G401 (cell line): ENCODE results near the gene GDF7. TPM values are rescaled to one million over a fixed set of nuclear protein-coding genes. Genes with fewer than 3 reads are reported as not detected.
A peak's percentile ranks its signal among the peaks of the same experiment; 100 is the strongest.

Experiments used
- DNase-seq: peaks from one replicate; pipeline ENCODE4 v3.0.0-alpha.2; 2015; ENCODE audit warnings: low spot score
- in situ Hi-C: cut with HindIII; loops from 2 replicates; pipeline ENCODE4 v1.10.0; 2016; ENCODE audit warnings: low sequenced_read_pairs, mixed read lengths
- total RNA-seq: library from RNA; depleted of rRNA; stranded (reverse); fragments of >200 nt; shearing (Covaris generic); gene quantifications from 2 replicates; pipeline ENCODE4 v1.2.3, GENCODE V29; 2014

The GDF7 gene
- total RNA-seq, 1 experiment from 2014 or later: 0.37 TPM

DNA sequence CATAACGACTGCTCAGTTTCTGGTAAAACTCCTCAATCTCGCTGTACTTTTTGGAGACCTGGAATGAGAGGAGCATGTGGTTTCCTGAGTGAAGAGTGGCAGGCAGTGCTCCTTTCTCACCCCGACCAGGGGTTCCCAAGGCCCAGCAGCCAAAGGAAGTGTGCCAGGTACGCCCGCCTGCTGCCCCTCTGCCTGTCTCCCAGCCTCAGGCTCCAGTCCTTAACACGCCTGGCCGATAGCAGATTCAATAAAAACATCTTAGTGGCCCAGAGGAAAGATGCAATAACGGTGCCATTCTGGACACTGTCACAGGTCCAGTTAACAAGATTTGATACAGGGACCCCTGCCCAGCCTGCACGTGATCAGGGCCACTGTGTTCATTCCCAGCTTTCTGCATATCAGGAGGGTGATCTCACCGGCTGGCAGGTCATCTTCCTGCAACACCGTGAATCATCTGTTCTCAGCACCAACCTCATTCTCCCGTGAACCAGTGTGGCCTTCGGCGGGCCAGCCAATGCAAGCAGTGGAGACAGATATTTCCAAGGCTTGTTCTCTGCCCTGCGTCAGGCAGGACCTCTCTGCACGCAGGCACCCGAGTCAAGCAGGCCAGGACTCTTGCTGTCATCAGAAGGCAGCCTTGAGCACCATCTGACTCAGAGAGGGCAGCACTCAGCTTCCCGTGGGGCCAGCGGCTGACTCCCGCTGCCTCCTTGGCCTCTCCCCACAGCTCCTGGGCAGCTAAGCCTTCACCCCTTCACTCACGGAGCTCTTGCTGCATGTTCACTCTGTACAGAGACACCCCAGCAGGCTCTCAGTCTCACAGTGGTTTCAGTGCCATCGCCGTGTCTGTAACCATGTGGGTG is 25.6 kb upstream of the GDF7 start:
- in situ Hi-C loops: no loop called here
- peak; percentile 69 for DNase-seq

DNA sequence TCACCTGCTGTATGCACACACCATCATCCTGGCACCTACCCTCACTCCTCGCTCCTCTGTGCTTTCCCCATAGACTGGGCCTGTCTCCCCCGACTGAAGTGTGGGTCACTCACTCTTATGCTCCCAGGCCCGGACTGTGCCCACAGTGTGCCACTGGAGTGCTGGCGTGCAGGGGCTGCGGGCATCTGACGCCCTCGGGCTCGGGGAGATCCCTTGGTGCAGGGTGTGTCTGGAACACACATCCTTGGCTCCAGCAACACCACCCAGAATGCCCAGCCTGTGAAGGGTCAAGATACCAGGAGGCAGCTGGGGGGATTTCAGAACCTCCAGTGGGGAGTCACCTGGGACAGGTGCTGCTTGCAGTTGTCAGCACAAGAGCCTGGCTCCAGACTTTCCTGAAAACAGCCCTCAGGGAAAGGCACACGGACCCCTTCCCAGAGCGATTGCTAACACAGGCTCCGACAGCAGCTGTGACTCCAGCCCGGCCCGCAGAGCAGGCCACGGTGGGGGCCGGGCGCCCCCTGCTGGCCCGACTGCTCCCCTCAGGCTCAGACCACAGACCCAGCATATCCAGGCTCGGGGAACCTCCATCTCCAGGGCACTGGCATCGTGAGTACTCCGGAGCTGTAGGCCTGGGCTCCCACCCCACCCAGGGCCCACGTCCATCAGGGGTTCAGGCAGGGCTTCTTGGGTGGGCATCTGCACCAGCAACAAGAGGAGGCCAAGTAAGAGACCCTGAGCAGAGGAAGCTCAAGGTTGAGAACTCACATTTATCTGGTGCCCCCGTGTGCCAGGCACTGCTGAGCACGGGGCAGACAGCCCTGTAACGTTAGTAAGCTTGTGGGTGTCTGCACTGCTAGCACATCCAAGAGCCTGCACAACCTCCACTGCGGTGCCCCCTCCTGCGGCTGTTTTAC is 24.6 kb upstream of the GDF7 start:
- in situ Hi-C loops: no loop called here
- DNase-seq: peak; percentile 73

DNA sequence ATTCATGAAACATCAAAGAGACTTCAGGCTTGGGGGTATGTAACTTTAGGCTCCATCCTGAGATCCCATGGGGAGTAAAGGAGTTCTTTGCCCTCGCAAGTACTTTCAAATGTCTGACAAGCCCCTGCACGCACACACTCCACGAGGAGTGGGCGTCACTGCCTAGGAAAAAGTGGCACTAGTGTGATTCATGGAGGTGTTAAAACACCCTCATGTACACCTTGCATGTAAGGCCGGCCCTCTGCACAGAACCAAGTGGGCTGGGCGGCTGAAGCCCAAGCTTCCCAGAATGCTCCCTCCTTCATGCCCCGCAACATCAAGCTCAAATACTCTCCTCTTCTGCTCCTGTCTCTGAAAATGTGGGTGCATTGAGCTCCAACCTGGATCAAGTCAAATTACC is 23.9 kb upstream of the GDF7 start:
- no peak for DNase-seq
- in situ Hi-C loops: no loop called here

DNA sequence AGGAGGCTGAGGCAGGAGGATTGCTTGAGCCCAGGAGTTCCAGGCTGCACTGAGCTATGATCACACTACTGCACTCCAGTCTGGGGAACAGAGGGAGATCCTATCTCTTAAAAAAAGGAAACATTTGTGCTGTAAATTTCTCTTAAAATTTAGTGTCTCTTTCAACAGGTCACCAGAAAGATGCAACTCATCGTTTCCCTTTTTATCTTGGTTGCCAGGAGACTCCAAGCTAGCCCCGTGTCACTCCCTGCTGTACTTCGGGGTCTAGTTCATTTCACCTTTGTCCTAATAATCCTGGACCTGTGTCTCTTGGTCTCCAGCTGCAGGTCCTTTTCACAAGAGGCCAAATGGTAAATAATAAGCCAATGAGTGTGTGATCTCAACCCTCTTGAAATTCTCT is 23.1 kb upstream of the GDF7 start:
- no peak for DNase-seq
- in situ Hi-C loops: no loop called here

DNA sequence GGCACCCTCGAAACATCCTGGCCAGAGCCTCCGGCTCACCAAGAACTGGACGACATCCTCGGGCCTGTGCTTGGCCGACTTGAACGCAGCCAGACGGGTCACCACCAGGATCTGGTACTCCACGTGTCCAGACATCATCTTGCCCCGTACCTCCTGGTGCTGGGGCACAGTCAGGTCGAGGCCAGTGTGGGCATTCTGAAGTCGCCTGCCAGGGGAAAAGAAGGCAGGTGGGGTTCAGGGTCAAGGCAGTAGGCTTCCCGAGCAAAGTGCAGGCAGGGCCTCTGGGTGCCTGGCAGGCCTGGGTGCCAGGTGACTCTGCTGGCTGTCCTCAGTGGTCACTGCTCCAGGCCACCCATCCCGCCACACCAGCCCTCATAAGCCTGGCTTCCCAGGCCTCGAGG is 21.6 kb upstream of the GDF7 start:
- in situ Hi-C loops: no loop called here
- DNase-seq: no peak

DNA sequence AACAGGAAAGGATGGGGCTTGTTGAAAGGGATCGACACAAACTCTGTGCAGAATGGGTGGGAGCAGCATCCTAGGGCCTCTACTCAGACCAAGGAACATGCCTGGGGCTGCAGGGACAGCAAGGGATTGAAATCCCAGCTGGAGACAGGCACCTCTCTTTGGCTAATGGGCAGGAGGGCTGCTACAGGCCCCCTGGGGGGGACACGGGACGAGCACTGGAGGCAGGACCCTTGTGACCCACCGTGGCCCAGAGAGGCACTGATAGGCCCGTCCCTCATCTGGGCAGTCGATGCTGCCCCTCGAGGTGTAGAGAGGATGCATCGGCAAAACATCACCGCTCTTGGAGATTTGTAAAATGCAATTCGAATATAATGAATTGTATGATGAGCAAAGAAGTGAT is 21.2 kb upstream of the GDF7 start:
- DNase-seq: no peak
- in situ Hi-C loops: no loop called here

DNA sequence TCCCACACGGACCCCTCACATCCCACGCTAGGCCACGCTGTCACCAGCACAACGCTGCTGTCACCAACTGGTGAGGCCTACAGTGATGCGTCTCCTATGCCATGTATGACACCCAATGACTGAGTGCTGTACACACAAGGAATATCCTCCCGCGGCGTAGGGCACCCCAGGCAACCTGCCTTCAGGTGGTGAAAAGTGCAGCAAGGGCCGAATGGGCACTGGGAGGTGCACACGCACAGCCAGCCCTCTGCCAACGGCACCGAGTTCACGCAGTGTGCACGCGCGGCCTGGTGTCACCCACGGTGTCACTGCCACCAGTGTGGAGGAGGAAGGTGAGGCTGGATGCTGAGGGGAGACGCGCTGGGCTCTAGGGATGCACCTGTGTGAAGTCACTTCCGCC is 20.5 kb upstream of the GDF7 start:
- in situ Hi-C loops: no loop called here
- DNase-seq: no peak

DNA sequence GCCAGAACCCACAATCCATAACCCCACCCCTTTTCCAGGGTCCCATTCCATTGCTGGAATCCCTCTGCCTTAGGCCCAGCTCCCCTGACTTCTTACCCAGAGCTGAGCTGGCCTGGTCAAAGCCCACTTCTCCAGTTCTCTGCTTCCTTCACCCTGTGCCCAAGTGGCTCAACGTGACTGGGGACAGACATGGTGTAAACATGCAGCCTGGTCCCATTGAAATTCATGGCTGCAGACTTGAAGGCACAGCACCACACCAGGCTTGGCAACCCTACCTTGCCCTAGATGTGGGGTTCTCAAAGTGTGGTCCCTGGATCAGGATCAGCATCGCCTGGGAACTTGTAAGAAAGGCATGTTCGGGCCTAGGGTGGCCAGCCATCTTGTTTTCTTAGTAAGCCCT is 19.7 kb upstream of the GDF7 start:
- in situ Hi-C loops: no loop called here
- no peak for DNase-seq

DNA sequence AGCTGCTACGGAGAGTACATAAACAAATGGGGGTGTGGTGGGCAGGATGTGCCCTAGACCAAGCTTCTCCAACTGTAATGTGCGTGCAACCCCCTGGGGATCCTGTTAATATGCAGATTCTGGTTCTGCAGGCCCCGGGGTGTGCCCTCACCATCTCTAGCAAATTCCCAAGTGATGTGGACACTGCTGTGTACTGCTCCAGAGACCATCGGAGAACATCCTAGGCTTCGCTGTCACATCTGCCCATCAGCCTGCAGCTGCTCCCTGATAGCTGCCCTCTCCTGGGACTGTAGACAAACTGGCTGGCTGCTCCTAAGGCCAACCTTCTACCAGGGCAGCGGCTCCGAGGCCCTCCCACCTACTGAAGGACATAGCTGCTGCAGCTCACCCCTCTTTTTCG is 19.2 kb upstream of the GDF7 start:
- in situ Hi-C loops: no loop called here
- DNase-seq: no peak

DNA sequence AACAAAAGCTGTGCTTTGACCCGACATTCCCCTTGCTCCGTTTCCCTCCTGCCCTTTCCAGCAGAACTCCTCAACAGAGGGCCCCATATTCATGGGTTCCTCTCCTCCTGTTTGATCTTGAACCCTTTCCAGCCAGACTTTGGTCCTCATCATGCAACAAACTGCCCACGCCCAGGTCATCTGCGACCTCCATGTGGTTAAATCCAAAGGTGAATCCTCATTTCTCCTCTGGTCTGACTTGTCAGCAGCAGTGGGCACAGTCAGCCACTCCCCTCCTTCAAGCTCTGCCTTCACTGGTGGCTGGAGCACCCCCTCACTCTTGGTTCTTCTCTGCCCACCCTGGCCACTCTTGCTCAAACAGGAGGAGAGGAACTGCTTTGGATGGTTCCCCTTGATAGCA is 18.7 kb upstream of the GDF7 start:
- in situ Hi-C loops: no loop called here
- DNase-seq: no peak

DNA sequence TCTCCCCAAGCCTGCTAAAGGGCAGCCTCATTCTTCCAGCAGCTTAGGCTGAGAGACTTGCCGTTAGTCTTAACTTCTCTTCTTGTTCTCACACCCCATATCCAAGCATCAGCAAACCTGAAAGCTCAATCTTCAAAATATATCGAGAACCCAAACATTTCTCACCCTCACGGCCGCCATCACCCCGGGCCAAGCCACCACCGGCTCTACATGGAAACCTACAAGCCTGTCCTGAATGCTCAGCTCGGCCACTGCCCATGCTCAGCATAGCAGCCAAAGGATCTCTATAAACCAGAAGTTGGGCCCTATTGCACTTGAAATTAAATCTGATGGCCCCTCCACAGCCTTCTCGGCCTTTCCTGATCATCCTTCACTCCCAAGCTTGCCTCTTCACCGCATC is 18.1 kb upstream of the GDF7 start:
- no peak for DNase-seq
- in situ Hi-C loops: no loop called here

DNA sequence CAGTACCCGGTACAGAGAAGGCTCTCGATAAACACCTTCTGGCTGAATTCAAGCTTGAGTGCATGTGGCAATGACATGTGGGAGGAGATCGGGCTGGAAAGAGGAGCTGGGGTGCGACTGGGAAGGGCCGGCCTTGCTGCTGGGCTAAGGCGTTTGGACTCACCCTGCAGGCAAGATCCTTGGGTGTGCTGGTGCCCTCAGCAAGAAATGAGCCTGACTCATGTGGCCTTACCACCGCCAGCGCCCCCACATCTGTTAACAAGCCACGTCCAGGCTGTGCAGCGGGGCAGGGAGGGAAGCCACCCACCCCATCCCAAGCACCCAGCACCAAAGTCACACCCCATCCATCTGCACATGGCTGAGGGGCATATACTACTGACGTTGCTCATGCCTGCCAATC is 17.4 kb upstream of the GDF7 start:
- DNase-seq: peak; percentile 23
- in situ Hi-C loops: no loop called here

DNA sequence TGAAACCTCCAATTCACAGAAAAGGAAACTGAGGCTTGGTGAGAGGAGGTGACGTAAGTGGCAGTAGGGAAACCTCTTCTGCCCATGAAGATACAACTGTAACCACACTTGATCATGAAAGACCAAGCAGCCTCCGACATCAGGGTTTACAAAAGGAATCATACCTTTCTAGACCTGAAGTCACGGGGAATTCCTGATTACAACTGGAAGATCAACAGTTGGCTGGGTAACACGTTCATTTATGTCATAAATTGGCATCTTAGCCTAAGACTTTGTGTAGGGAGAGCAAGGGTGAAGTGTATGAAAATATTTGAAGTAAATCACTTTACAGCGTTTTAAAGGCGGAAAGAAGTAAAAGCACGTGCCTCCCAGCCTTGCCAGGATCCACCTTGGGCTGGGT is 17.0 kb upstream of the GDF7 start:
- no peak for DNase-seq
- in situ Hi-C loops: no loop called here

DNA sequence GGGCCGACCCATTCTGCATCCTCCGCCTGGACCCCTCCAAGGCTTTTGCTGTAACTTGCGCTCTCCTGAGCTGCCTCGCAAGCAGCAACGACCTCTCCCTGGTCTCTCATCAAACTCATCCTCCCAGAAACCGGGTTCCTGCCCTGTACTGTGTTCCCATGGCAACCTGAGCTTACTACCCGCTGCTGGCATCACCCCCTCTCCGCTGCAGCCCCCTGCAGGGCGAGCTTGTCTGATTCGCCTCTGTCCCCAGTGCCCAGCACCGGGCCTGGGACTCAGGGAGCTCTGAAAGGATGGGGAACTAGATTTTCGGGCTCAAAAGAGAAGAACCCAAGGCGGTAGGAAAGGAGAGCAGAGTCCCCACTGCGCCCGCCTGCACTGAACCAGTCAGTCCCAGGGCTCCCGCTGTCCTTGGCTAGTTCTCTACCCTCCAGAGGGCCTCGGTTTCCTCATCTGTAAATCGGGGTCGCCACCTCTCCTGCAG is 16.5 kb upstream of the GDF7 start:
- DNase-seq: peak; percentile 74
- in situ Hi-C loops: no loop called here

DNA sequence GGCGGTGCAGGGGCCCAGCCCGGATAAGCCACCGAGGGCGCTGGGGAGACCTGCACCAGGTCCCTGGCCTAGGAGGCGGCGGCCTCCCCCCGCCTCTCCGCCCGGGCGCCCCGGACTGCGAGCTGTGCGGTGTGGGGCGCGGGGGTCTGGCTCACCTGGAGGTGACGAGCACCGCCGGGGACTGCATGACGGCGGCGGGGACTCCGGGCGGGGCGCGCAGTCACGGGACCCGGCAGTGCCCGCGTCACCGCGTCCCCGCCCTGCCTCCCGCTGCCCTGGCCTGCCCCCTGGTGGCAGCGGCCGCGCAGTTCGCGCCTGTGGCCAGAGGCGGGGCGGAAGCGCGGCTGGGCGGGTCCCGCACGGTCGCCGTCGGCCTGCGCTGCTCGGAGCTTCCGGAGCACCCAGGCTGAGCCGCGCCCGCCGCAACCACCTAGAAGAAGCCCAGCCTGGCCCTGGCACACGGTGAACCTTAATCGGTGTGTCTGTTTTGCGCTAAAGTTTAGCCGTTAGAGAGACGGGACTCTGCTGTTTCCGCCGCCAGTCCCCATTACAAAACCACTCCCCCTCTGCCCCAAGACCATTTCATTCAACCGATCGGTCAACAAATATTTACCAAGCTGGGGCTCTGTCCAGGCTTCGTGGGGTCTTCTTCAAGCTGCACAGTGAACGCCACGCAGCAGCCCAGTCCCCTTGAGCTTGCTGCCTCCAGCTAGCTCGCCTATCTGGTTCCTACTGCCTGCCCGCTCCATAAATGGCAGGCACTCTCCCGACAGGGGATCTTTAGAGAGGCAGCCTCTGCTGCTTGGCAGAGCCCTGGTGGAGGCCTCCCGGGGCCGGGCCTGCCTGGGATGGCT is 15.8 kb upstream of the GDF7 start, which contains the start of gene HS1BP3:
Gene HS1BP3 (minus strand): TSS at position 222 of the 854 bp plus-strand sequence. CDS start 35 bp downstream, at position 187.
- in situ Hi-C loops: no loop called here
- DNase-seq: peak; percentile 83

DNA sequence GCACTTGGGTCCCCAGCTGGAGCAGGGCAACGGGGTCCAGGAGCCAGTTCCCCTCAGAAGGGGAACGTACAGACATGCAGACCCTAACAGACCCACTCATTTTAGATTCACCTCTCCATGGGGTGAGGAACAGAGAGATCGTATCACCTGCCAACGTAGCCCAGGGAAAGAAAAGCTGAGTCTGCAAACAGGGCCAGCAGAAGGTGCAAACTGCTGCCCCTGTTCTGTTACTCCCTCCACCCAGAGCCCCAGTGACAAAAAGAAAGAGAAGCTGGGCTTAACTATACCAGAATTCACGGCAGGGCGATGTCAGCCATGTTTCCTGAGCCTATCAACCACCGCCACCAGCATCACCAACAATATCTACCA is 15.2 kb upstream of the GDF7 start:
- in situ Hi-C loops: no loop called here
- no peak for DNase-seq

DNA sequence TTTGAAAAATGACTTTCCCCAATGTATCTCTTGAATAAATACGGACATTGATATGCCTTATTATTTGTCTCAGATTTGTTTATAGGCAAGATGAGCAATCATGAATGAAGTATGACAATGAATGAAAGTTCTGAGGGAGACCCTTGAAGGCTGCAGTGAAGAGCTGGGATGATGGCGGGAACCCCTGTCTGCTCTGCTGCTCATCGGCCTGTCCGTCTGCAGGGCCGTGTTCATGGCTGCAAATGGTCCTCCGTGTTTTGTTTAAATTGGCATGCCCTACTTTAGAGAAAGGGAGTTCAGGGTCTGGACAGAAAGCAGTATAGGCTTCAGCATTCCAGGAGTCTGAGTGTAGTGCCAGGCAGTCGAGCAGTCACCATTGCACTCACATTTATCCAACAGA is 14.8 kb upstream of the GDF7 start:
- no peak for DNase-seq
- in situ Hi-C loops: no loop called here

DNA sequence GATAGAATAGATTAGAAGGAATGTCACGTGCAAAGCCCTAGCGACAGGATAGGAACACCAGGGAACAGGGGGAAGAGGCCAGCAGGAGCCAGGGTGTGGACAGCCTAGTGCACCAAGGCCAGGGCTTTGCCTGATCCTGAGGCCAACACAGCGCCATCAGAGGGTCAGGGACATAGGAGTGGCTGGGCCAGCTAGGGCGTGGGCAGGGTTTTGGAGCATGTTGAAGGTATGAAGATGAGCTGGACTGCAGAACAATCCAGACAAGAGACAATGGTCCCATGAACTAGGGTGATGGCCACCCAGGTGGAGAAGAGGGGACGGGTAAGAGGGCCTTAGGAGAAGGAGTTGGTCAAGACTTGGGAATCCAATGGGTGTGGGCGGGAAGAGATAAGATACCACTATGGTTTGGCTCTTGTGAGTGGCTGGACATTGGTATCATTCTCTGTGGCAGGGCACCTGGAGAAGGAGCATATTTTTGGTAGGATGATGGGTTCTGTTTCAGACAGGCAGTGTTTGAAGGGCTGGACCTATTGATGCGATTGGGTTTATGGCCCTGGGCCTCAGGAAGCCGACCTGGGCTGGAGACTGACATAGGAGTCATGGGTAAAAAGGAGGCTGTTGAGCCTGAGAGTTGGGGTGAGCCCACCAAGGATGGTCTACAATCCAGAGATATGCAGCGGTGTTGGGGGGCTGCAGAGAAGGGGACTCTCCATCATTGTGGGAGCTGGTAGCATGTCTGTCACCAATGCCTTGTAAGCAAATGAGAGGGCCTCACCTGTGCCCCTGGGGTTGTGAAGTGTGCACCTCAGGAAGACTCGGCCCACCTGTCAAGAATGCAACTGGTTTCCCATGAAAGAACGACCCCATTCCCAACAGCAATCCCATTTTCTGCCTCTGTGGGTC is 14.0 kb upstream of the GDF7 start:
- in situ Hi-C loops: no loop called here
- no peak for DNase-seq
